Loucy (cell line): ENCODE measurements around the gene CLN5.

Source experiments
- CTCF ChIP-seq: fragments of 200-600 bp; sonication (generic); conservative IDR thresholded peaks from 2 replicates; pipeline ENCODE4 v1.5.1; 2014; ENCODE audit warnings: mild to moderate bottlenecking, antibody characterized with exemption, low read length
- EZH2phosphoT487 ChIP-seq: fragments of 200-600 bp; IDR thresholded peaks from 2 replicates; pipeline ENCODE4 v1.6.1; 2018; ENCODE audit warnings: antibody characterized with exemption, mild to moderate bottlenecking, moderate library complexity, borderline replicate concordance

- TF ChIP-seq CTCF (no peak), EZH2phosphoT487 (no peak)
These were observed 37.6 kb downstream of the CLN5 start for GRCh38 chr13:77029436-77029835.
